WTC11 (cell line): ENCODE measurements around the gene KCNJ4.

Experiments used
- CREB1 ChIP-seq: sonication (generic); formaldehyde crosslinking; IDR thresholded peaks from 2 replicates; pipeline ENCODE4 v1.8.0; 2023; ENCODE audit warnings: mild to moderate bottlenecking, missing genetic modification reagents
- CTCF ChIP-seq: fragments of 200-600 bp; IDR thresholded peaks from 2 replicates; pipeline ENCODE4 v1.8.0; 2022; ENCODE audit warnings: antibody characterized with exemption
- HMGXB4 ChIP-seq: sonication (generic); formaldehyde crosslinking; IDR thresholded peaks from 2 replicates; pipeline ENCODE4 v1.8.1; 2023; ENCODE audit warnings: mild to moderate bottlenecking, moderate library complexity, missing genetic modification reagents
- MXD4 ChIP-seq: fragments of 250-450 bp; sonication (Bioruptor Pico); IDR thresholded peaks from 2 replicates; pipeline ENCODE4 v1.8.0; 2021; ENCODE audit warnings: mild to moderate bottlenecking, moderate library complexity, borderline replicate concordance
- NFYB ChIP-seq: sonication (generic); formaldehyde crosslinking; conservative IDR thresholded peaks from 2 replicates; pipeline ENCODE4 v1.8.0; 2022; ENCODE audit warnings: low read depth, missing genetic modification reagents
- NR3C1 ChIP-seq: sonication (generic); formaldehyde crosslinking; conservative IDR thresholded peaks from 2 replicates; pipeline ENCODE4 v1.8.1; 2023; ENCODE audit warnings: low read depth, mild to moderate bottlenecking, missing genetic modification reagents
- SP1 ChIP-seq: sonication (generic); formaldehyde crosslinking; conservative IDR thresholded peaks from 2 replicates; pipeline ENCODE4 v1.8.1; 2022; ENCODE audit warnings: missing genetic modification reagents
- USF2 ChIP-seq: sonication (generic); formaldehyde crosslinking; IDR thresholded peaks from 2 replicates; pipeline ENCODE4 v1.8.1; 2023; ENCODE audit warnings: mild to moderate bottlenecking, missing genetic modification reagents, moderate library complexity
- ZNF232 ChIP-seq: sonication (generic); formaldehyde crosslinking; IDR thresholded peaks from 2 replicates; pipeline ENCODE4 v1.8.0; 2022; ENCODE audit warnings: mild to moderate bottlenecking, missing genetic modification reagents
- ZNF281 ChIP-seq: sonication (generic); formaldehyde crosslinking; IDR thresholded peaks from 2 replicates; pipeline ENCODE4 v1.8.0; 2023; ENCODE audit warnings: mild to moderate bottlenecking, missing genetic modification reagents
- ZNF512 ChIP-seq: sonication (generic); formaldehyde crosslinking; IDR thresholded peaks from 2 replicates; pipeline ENCODE4 v1.8.1; 2022; ENCODE audit warnings: missing genetic modification reagents, borderline replicate concordance

GRCh38 chr22:38465673-38466490 lies 10.9 kb upstream of the KCNJ4 start:
- TF ChIP-seq NFYB (CRISPR knock-in tag) (no peak), CTCF (no peak), ZNF512 (no peak), ZNF232 (no peak), CREB1 (no peak), NR3C1 (no peak), HMGXB4 (CRISPR knock-in tag) (no peak), USF2 (CRISPR knock-in tag) (no peak), SP1 (CRISPR knock-in tag) (no peak), ZNF281 (CRISPR knock-in tag) (no peak), MXD4 (no peak)
